Measurements from ENCODE around the gene PP2D1.
"Not testable (repeated sequence)": the region's sequence is repeated elsewhere in the genome, so short reads cannot be mapped to it uniquely, and the experiment has no call there.

PP2D1 gene

GRCh38 chr3:20039466-20039764 lies 27.4 kb upstream of the PP2D1 start:
- Histone ChIP-seq H3K4me3 (ENCODE audit: low read depth in 1 of 2, low read length in 1 of 2) (peak overlapping the region; percentile 80 to 98), H3K4me1 (ENCODE audit: control insufficient read depth in 1 of 2, insufficient read depth in 1 of 2, low read depth in 1 of 2, low read length in 1 of 2) (peaks cover 33 to 39% of the 10 kb centered on the region in 2 experiments), H3K27ac (peak overlapping the region; percentile 89), H3K9me3 (no peaks in the 10 kb centered on the region), H3K36me3 (no peaks in the 10 kb centered on the region), H3K27me3 (no peaks in the 10 kb centered on the region)
- TF ChIP-seq, protein P1, sequence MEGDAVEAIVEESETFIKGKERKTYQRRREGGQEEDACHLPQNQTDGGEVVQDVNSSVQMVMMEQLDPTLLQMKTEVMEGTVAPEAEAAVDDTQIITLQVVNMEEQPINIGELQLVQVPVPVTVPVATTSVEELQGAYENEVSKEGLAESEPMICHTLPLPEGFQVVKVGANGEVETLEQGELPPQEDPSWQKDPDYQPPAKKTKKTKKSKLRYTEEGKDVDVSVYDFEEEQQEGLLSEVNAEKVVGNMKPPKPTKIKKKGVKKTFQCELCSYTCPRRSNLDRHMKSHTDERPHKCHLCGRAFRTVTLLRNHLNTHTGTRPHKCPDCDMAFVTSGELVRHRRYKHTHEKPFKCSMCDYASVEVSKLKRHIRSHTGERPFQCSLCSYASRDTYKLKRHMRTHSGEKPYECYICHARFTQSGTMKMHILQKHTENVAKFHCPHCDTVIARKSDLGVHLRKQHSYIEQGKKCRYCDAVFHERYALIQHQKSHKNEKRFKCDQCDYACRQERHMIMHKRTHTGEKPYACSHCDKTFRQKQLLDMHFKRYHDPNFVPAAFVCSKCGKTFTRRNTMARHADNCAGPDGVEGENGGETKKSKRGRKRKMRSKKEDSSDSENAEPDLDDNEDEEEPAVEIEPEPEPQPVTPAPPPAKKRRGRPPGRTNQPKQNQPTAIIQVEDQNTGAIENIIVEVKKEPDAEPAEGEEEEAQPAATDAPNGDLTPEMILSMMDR (IDR thresholded peaks at IDR 0.05) = no peak

DNA sequence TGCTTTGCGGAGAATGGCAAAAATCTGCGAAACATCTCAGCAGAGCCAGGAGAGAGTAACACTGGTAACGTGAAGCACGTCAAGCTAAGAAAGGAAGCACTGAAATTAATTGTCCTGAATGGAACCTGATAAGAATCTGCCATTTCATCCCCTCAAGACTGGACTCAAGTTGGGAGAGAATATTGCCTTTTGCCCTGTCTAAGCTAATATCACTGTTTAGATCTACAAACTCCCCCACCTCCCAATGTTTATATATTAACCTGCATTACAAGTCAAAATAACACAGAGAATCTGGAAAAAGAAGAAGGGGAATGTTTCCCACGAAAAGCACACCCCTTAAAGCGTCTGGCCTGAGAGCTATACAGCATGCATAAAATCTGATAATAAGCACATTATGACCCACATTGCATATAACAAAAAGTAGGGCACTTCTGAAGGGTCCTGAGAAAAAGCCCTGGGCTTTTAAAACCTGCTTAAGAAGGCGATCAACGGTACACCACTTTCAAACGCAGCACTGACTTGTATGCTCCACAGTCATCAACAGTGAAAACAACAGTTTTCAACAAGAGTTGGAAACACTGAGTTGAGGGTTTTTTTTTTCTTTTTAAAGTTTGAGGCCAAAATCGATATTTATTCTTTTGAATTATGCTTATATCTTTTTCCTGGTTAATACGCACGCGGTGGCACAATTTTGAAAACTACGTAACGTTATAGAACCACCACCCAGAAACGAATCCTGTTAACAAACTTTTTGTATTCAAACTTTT lies 26.8 kb upstream of the PP2D1 start:
- Histone ChIP-seq H3K27ac (peak overlapping the region; percentile 89), H3K27me3 (no peaks in the 10 kb centered on the region), H3K4me3 (ENCODE audit: low read depth in 1 of 2, low read length in 1 of 2) (peak overlapping the region; percentile 80 to 98), H3K36me3 (no peaks in the 10 kb centered on the region), H3K9me3 (no peaks in the 10 kb centered on the region), H3K4me1 (ENCODE audit: control insufficient read depth in 1 of 2, insufficient read depth in 1 of 2, low read depth in 1 of 2, low read length in 1 of 2) (peaks cover 33 to 39% of the 10 kb centered on the region in 2 experiments)
- TF ChIP-seq, protein P1 (IDR thresholded peaks at IDR 0.05) = no peak

DNA sequence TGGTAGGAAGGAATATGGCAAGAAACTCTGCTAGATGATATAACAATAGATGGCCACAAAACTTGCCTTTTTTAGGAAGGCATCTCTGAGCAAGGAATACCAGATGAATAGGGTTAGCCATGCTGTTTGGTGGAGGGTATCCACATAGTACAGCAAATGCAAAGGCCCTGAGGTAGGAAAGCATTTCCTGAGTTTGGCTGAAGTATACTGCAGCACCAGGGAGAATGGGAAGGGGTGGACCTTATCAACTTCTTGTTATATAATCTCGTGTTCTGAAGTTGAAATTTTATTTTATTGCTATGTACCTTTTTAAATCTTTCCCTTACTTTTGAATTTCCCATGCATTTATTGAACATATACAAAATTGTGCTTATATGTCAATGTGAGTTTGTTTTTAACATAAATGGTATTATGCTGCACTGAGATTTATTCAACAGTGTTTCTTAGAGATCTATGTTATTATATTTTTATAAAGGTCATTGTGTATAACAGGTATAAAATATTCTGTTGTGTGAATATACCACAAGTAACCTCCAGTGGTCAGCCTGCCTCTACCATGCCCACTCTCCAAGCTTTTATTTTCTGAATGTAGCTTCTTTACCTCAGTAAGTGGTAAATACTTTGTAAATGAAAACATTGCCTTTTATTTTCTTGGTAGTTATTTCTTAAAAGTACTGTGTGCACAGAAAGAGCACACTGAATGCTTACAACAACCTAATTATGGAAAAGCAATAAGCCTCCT lies 25.4 kb upstream of the PP2D1 start:
- Histone ChIP-seq H3K36me3 (no peaks in the 10 kb centered on the region), H3K27ac (no peak overlapping the region), H3K27me3 (no peaks in the 10 kb centered on the region), H3K9me3 (no peaks in the 10 kb centered on the region), H3K4me3 (ENCODE audit: low read depth in 1 of 2, low read length in 1 of 2) (no peak overlapping the region), H3K4me1 (ENCODE audit: control insufficient read depth in 1 of 2, insufficient read depth in 1 of 2, low read depth in 1 of 2, low read length in 1 of 2) (peaks cover 21 to 26% of the 10 kb centered on the region in 2 experiments)
- TF ChIP-seq, protein P1 (IDR thresholded peaks at IDR 0.05) = no peak

- no peak overlapping the region for H3K4me3 ChIP-seq (ENCODE audit: low read depth in 1 of 2, low read length in 1 of 2)
- no peaks in the 10 kb centered on the region for H3K27me3 ChIP-seq
- no peak overlapping the region for H3K27ac ChIP-seq
- H3K4me1 ChIP-seq (ENCODE audit: control insufficient read depth in 1 of 2, insufficient read depth in 1 of 2, low read depth in 1 of 2, low read length in 1 of 2) = peaks cover 11 to 12% of the 10 kb centered on the region in 2 experiments
- H3K36me3 ChIP-seq = no peaks in the 10 kb centered on the region
- H3K9me3 ChIP-seq = no peaks in the 10 kb centered on the region
- TF ChIP-seq, protein P1 (IDR thresholded peaks at IDR 0.05) = no peak
Measured at GRCh38 chr3:20035019-20035418, 23.0 kb upstream of the PP2D1 start.

DNA sequence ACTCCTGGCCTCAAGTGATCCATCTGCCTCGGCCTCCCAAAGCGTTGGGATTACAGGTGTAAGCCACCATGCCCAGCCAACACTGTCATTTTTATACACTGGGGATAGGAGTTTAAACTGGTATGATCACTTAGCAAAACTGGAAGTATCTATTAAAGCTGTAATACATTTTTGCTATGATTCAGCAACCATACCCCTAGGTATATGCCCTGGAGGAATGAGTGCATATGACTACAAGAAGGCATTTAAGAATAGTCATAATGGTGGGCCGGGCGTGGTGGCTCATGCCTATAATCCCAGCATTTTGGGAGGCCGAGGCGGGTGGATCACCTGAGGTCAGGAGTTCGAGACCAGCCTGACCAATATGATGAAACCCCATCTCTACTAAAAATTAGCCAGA lies 19.9 kb upstream of the PP2D1 start:
- not testable (repeated sequence) for H3K36me3 ChIP-seq; H3K9me3 ChIP-seq; H3K4me3 ChIP-seq (ENCODE audit: low read depth in 1 of 2, low read length in 1 of 2); H3K27ac ChIP-seq; H3K4me1 ChIP-seq (ENCODE audit: control insufficient read depth in 1 of 2, insufficient read depth in 1 of 2, low read depth in 1 of 2, low read length in 1 of 2); H3K27me3 ChIP-seq

GRCh38 chr3:20028905-20029331 lies 16.9 kb upstream of the PP2D1 start:
- Histone ChIP-seq H3K9me3 (no peaks in the 10 kb centered on the region), H3K4me3 (ENCODE audit: low read depth in 1 of 2, low read length in 1 of 2) (no peak overlapping the region), H3K27ac (no peak overlapping the region), H3K4me1 (ENCODE audit: control insufficient read depth in 1 of 2, insufficient read depth in 1 of 2, low read depth in 1 of 2, low read length in 1 of 2) (peaks cover 3 to 10% of the 10 kb centered on the region in 2 experiments), H3K27me3 (no peaks in the 10 kb centered on the region), H3K36me3 (no peaks in the 10 kb centered on the region)
- TF ChIP-seq, protein P1 (IDR thresholded peaks at IDR 0.05) = no peak

Data from neutrophil (primary cell).